Ovary (tissue), 1 donor: ENCODE data around the gene PER2.

ENCODE experiments used
- EP300 ChIP-seq: sonication (generic); formaldehyde crosslinking; IDR thresholded peaks from one replicate; pipeline ENCODE4 v1.6.1; 2017; ENCODE audit warnings: antibody characterized with exemption
- POLR2A ChIP-seq: fragments of 450-650 bp; IDR thresholded peaks from one replicate; pipeline ENCODE4 v1.6.1; 2017; ENCODE audit warnings: antibody characterized with exemption, mild to moderate bottlenecking, moderate library complexity

DNA sequence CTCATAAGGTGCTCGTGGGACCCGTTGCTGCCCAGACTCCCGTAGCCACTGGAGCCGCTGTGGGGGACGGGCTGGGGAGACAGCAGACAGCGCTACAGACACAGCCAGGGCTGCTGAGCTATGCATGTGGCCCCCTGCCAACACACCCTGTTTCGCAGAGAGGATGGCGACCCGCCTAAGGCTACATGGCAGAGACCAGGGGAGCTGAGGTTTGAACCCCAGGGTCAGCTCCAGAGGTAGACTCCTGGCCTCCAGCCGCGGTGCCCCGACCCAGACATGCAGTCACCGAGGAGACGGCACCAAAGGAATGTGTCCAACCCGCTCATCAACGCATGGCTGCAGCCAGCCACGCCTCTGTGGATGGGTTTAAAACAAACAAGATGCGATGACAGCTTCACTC, 27.5 kb downstream of the PER2 start:
- TF ChIP-seq POLR2A (no peak), EP300 (no peak)
